Stimulated activated naive CD4-positive, alpha-beta T cell (primary cell): ENCODE measurements around the gene SOX6.

Source experiments
- DNase-seq, 6 experiments: peaks; one replicate each; lab custom pipeline; 2025; lab: John Stamatoyannopoulos, UW

The SOX6 gene

DNA sequence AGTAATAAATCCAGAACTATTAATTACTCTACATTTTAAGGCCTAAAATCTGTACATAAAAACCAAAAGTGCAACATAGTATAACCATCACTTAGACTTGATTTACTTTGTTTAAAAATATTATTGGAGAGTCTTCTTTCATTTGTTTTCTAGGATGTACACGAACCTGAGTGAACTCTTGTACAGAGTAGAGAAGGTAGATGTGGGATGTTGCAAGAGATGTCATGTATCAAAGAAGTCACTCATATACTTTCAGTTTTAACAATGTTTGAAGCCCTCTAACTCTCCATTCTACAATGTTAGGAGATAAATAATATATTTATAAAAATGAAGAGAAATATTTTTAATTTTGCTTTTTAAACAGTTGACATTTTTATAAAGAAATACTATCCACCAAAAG, 38.6 kb downstream of the SOX6 start:
- DNase-seq = no peak

DNA sequence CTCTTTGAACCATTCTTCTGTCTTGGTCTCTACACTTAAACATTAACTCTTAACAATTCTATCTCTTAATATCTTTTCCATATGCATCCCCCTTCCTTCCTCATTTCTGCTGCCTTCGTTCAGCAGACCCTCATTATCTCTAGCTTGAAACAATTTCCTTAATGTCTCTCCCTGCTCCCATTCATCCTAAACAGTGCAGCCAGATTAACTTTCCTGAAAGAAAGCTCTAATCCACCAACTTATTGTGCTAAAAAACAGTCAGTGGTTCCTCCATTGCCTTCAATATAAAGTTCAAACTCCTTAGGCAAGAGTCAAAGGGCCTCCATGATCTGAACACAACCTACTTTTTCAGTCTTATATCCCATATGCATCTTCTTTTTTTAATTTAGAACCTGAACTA, 42.5 kb downstream of the SOX6 start:
- no peak for DNase-seq

DNA sequence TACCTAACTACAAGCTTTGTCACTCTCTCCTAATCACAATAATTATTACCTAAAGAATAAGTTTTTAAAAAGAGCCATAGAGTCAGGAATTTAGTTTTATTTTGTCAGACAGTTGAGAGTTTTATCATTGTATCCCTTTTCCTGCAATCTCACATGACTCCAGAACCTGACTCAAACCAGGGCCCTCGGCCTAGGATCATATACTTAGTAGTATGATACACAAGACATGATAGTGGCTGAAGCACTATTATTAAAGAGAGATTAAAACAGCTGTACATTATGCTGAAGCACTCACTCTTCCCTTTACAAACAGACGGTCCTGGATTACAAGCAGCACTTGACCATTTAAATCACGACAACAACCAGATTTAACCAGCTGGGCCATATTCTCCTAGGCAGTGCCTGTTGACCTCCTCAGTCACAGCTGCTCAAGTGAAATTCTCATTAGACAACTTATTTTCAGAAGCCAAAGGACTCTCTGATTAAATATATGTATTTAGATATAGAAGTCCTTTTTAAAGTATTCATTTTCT, 44.0 kb downstream of the SOX6 start:
- no peak for DNase-seq

DNA sequence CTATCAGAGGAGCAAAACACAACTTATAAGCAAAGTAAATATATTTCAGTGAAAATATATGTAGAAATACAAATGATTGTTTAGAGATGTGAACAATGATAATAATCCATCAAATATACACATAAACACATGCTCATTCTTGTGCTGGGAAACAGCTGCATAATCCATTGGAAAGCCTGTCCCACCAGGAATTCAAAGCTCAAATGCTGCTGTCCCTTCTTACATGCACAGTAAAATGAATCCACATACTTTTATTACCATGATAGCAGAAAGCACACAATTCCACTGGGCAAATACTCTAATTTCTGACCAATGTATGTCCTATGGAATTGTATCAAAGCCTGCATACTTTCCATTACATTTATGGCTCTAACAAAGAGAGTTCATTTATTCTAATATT, 44.5 kb downstream of the SOX6 start:
- no peak for DNase-seq

DNA sequence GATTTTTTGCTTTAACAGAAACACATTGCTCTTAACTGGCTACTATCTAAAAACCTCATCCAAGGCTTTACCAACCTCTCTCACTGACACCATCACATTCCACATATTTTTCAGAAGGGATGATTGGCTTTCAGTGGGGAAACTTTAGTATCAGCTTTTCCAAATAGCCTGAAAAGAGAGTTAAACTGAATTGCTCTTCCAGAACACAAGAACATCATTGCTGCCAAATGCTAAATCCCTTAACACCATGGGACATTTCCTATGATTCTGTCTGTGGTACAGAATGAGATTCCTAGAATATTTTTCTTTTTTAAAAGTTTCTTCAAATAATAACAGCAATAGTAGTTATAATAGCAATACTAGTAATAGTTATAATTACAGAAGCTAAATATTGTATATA, 45.4 kb downstream of the SOX6 start:
- no peak for DNase-seq

DNA sequence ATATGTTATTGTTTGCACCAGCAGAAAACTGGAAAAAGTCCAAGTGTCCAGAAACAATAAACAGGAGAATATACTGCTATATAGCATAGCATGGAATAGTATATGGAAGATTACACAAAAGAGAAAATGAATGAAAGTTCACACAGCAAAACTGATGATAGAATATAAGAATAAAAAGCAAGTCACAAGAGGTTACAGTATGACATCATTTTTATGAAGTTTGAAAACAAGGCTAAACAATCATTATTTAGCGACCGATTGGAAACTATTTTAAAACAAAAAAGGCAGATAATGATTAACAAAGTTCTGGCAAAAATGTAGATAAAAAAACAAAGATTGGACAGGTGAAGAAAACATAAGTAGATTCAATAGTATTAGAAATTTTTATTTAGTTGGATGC, 47.1 kb downstream of the SOX6 start:
- no peak for DNase-seq

DNA sequence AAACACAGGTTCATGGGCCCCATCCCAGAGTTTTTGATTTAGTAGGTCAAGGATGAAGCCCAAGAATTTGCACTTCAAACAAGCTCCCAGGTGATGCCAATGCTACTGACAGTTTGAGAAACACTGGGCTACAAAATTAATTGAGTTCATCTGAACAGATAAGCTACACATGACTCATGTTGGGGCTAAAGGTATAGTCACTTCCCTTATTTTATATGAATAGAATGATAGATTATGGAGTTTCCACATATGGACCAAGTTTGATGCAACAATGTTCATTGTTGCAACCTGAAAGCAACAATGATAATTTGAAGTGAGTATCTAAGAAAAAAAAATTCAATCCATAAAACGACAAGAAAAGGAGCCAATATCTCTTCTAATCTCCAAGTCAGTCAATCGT, 54.9 kb downstream of the SOX6 start:
- no peak for DNase-seq

DNA sequence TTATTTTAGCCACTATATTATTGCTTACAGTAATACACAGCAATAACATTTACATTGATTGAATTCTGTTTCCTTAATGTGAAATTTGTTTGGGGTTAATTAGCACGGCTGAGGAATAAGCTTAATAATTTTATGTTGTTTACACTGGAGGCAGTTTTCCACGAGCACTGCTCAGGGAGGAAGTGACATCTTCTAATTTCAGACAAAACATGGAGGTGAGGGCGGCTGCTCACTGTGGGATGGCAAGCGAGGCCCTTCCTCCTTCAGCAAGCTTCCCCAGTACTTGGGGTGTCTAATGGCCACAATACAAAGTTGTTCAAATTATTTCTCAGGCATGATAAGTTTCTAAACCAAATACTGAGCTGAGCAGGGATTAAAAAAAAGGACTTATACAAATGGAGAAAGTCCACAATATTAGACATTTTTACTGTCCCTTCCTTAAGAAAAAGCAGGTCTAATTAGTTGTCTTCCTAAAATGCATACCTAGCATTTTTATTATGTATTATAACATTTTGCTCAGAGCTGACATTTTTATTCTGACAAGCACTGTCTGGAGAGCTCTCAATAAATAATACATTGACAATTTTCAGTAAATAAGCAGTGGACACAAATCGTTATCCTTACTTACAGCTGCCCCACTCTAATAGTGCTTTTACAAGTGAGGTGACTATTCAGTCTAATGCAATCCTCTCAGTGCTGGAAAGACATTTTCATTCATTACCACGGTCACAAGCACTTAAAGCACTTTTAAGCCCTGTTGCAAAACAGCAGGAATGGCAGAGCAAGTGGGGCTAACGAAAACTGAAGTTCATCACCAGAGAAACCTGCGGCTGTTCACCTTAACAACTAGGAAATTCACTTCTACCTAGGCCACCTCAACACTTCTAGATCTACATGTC, 56.2 kb downstream of the SOX6 start:
- no peak for DNase-seq

DNA sequence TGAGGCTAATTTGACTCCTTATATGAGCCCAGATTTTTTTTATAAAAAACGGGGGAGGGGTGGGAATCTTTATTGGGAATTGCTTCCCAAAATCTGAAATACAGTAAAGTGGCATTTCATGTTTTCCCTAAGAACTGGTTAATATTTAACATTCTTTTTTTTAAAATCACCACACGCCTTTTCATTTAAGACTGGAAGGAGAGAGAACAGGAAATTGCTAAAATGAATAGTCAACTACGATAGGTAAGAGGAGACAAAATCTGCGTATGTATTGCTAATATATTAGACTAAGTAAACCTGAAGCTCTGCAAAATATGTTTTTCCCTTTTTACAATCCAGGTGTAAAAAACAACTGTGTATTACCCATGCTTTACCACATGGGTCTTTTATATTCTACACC, 57.0 kb downstream of the SOX6 start:
- DNase-seq = no peak

DNA sequence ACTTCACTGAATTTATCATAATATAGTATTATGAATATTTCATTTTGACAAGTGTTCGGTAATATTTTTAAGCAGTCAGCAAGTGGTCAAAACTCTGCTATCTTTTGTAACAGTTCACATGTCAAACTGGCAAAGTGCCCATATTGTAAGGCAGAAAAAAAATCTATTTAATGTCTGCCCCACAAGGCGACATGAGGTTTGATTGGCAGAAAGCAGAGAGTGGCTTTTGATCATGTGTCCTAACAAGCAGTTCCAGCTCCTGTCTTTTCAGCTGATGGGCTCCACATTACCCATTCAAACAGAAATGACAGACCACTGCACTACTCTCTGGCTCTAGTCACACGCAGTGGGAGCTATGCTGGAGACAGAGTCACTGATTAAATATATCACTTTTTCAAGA, 59.0 kb downstream of the SOX6 start:
- no peak for DNase-seq

DNA sequence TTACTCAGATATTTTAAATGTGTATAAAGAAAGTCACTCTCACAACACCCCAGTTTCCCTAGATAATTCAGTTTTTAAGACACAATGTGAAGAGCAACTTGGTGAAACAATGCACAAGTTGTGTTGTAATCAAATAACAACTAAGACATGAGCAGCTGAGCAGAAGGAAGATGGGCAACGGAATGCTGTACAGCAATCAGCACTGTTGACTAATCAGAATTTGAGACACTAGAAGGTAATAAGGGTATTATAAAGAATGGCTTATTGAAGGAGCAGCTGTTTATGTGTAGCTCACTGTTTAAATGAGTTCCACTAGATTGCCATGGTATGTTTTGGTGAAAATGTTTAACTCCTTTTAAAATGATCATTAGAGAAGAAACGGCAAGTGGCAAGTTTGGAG, 60.1 kb downstream of the SOX6 start:
- no peak for DNase-seq

DNA sequence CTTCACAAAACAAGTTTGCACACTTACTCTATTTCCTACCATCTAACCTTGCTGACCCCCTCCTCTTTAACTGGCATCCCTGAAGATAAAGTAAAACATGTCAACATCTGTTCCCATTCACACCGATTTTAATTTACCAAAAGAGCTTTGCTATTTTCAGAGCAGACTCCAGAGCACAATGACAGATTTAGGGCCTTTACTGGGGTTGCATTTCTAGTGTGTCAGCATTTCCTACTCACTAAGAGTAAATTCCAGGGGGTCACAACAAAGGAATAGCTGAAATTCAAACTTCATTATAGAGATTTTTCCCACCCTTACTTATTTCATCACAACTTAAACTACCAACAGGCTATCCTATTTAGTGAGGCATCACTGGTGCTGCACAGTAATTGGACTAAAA, 60.8 kb downstream of the SOX6 start:
- DNase-seq = no peak

DNA sequence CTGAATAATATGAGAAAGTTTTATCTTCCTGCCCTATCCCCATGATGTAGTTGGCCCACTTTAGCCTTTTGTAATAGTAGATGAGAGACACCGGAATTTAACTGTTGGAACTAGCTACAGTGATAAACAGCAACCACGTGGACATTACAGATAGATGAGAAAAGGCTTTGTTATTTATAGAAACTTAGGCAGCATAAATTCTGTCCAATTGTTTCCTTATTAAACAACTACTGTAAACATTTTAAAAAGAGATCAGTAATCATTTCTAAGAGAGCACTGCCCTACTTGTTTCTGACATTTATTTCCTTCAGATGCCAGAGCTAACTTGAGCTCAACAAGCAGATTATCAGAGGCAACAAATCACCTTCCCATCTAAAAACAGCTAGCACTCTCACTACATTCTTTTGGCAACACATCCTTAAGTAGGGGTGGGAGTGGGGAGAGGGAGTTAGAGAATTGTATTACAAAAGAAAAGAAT, 63.1 kb downstream of the SOX6 start:
- no peak for DNase-seq

DNA sequence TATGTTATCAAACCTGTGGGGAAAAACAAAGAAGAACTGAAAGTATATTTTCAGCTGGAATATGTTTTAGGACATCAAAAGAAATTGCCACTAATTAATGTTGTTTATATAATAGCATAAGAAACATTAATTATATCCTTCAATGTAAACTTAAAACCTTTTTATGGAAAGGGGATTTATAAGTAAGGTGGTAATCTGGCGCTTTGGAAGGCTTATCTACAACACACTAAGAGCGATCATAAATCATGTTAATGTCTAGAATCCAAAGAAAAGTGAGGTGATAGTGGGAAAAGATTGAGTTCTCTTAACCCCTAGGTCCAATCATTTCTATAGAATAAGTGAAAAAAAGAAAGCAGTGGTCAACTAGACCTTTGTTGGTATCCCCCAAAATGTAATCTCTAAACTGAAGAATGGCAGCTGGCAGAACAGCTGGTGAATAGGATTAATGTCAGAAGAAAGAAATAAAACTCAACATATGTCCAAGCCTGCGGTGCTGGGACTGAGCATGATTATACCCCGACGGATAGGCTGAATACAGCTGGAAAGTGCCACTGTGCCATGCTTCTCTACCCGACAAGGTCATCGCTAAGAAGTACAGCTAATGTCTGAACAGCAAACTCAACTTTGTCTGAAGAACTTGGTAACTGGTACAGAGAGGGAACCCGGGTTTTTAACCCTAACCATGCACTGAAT, 64.0 kb downstream of the SOX6 start:
- DNase-seq = no peak

DNA sequence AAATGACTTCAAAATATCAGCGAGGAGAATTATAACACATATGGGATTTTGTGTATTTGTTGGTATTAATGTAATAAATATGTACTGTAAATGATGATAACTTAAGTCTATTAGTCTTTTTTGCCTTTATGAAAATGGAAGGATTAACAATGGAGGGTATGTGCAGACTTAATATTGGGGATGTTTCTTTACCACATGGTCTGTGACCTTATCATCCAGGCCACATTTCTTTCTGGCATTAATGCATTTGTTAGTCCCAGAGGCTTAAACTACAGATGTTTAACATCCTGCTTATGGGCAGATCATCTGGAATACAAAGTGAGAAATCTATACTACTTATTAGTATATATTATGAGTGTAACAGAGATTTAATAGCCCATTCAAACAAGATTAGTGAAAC, 64.6 kb downstream of the SOX6 start:
- DNase-seq = no peak

DNA sequence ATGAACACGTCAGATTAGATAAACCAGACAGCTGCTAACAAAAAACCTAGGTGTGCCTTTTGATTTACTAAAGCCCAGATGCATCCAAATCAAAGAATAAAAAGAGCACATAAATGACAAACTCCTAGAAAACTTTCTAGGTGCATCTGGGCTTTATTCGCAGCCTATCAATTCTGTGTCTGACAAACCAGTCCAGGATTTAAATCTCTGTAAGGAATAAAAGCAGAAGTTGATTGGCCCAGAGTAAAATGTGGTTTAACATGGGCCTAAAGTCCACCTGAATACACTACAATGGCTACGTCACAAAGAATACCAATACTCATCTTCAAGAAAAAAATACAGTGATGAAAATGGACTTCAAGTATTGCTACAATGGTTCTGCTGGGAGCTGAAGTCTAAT, 66.8 kb downstream of the SOX6 start:
- DNase-seq = no peak

DNA sequence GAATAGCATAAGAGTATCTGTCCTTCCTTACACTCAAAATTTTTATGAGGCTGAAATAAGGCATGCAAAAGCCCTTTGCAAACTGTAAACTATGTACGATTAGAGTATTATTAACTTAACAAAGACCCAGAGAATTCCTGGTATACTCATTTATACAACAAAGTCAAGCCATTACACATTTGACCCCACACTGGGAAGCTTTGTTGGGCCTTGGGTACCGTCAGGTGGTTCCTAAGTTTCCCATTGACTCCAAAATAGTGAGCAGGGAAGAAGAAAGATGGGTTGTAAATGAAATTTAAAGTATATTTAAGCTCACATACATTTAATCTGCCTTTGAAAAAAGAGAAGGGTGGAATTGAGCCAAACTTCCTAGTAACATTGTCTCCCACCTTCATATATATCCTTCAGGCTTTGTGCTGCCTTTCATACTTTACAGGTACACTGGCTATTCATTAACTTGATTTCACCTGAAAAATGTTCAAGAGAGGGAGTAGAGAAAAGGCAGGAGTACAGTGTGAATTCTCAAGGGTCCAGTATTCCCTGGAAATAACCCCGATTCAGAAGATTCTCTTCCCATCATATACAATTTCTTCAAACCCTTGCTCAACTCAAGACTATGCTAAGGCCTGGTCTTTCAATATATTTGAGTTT, 68.6 kb downstream of the SOX6 start:
- no peak for DNase-seq

DNA sequence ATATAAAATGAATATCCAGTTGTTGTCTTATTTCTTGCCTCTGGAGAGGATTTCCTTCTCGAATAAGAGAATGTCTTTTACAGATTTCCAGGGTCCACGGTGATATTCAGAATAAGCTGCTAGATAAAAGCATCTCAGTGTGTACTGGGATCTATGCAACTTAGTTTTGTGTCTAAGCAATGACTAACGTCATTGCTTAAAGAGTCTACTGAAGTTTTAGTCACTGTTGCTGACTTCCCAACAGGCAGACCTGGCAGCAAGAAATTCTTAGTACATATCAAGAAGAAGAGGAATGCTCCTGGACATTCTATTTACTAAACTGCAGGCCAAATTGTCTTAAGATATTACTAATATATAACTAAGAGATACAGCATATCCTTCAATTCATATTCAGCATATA, 70.3 kb downstream of the SOX6 start:
- no peak for DNase-seq

DNA sequence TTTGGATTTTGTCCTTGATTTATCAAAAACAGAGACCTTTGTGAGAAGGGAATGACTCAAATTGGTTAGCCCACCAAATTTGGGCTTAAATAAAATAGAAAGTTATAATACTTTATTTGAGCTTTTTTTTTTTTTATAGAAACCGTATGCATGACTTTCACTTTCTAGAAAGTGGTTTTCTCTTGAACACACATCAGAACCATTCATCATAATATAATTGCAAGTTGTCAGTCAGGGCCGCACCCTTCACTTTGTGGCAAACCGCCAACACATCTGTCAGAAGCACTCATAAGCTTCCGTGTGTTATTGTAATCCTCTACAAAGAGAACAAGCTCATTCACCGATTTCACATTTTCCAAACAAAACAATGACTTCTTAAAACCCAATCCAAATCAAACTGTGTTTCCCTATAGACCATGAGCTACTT, 76.1 kb downstream of the SOX6 start:
- DNase-seq = no peak

DNA sequence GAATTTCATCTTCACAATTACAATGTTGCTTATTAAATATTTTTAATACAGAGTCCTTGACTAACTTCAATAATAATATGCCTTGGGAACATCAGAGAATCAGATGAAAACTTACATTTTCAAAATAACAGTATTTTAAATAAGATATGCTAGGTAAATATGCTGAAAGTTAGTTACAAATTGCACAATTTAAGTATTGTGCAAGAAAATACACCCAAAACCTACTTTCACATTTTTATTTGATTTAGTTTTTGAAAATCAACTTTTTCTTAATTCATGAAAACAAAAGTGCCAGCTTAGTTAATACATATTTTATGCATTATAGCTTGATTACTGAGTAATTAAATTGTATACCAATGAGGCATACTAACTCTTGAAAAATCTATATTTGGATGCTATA, 76.8 kb downstream of the SOX6 start:
- no peak for DNase-seq

DNA sequence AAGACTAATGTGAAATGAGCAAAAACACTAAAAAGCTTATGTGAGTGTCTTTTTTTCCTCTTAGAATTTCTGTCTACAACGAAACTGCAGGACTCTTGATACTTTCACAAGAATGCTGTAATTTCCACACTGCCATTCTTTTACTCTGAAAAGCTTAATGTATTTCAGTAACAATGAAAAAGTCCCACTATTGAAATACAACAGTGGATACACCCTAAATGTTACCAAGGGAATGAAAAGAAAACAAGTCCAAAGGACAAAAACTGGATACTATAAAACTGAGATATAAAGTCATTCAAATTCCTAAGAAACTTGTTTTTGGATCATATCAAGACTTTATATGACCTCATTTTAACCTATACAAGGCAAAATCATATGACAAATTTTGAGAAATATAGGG, 77.4 kb downstream of the SOX6 start:
- DNase-seq = no peak

DNA sequence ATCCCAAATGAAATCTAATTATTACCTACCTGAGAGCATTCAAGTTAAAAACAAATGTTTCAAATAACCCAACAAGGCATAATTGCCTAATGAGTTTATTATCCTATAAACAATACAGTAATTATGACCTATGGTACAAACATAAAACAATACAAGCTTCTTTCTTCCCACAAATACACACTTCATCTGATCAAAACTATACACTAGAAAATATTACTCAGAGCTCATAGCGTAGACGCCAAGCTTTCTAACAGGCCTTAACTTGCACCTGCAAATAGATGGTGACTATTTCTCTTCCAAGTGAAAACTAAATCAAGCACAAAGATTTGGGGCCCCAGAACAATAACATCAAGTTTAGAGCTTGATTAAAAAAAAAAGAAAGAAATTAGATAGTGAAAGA, 78.1 kb downstream of the SOX6 start:
- no peak for DNase-seq

DNA sequence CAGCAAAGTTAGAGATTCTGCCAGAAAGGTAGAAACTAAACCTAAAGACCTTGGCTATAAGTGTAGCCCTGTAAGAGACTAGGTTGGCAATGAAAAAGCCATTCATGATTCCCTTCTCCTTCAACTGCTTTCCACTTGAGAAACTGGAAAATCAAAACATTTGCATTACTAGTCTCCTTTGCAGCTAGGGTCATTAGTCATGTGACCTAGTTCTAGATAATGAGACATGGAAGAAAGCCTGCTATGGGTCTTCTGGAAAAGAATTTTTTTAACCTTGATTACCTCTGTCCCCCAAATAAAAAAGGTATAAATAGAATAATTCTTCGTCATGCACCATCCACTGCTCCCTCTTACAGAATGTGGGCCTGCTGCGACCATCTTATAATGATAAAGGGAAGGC, 80.1 kb downstream of the SOX6 start:
- no peak for DNase-seq
